Body of pancreas (tissue), 4 donors: ENCODE measurements around the gene CDK13. TPM values are rescaled to one million over a fixed set of nuclear protein-coding genes. Genes with fewer than 3 reads are reported as not detected.
A peak's percentile ranks its signal among the peaks of the same experiment; 100 is the strongest.

Experiments
- ATAC-seq: fragments of 150-250 bp; one replicate; pipeline ENCODE4 v1.9.1; 2016
- DNase-seq, 4 donors: peaks; one replicate each; pipeline ENCODE4 v3.0.0-alpha.2; 2019
- H3K27ac ChIP-seq, 4 donors: fragments of 200-600 bp; sonication (generic); 1 replicate in 3 of 4; 2 replicates in 1 of 4; pipeline versions ENCODE4 v1.5.1 to v1.6.1; 2016 to 2019; ENCODE audit warnings: mild to moderate bottlenecking in 1 of 4, mixed read lengths in 1 of 4, moderate library complexity in 1 of 4
- H3K27me3 ChIP-seq, 2 donors: fragments of 200-600 bp; sonication (generic); one replicate each; pipeline ENCODE4 v1.6.0; 2016; ENCODE audit warnings: mild to moderate bottlenecking in 1 of 2
- H3K36me3 ChIP-seq, 2 donors: fragments of 200-600 bp; sonication (generic); replicated peaks in 1 of 2; 2 replicates each; pipeline ENCODE4 v1.5.1; 2016; ENCODE audit warnings: low read depth in 2 of 2; ENCODE audit not compliant: insufficient read depth in 1 of 2
- H3K4me1 ChIP-seq: fragments of 200-600 bp; sonication (generic); one replicate; pipeline ENCODE4 v1.6.0; 2016
- H3K4me3 ChIP-seq, 2 donors: fragments of 200-600 bp; sonication (generic); 1 replicate in 1 of 2; 2 replicates in 1 of 2; pipeline ENCODE4 v1.5.1; 2016 to 2019
- H3K9me3 ChIP-seq, 3 donors: fragments of 200-600 bp; sonication (generic); 1 replicate in 2 of 3; 2 replicates in 1 of 3; pipeline ENCODE4 v1.5.1; 2016
- POLR2A ChIP-seq, 3 donors: fragments of 450-650 bp; IDR thresholded peaks; one replicate each; pipeline ENCODE4 v1.6.1; 2016; ENCODE audit warnings: antibody characterized with exemption in 3 of 3, mild to moderate bottlenecking in 2 of 3
- WGBS, 2 donors: methylation state at CpG; one replicate each; pipeline ENCODE4 v1.1.5; 2017; 5-methylcytosine and 5-hydroxymethylcytosine counted together
- intact Hi-C: fragments of 100-400 bp; cut with DNase I; formaldehyde crosslinking; loops from one replicate; pipeline ENCODE4 v1.15.1; 2023
- total RNA-seq, 2 donors: library from RNA; depleted of rRNA; stranded (reverse); fragments of >200 nt; gene quantifications; one replicate each; pipeline ENCODE4 v1.1.0, GENCODE V29; 2016
- TF ChIP-seq, protein P1 (sequence below), 7 experiments: fragments of 450-650 bp in 4 of 7; fragments of 200-600 bp in 3 of 7; sonication (generic) in 3 of 7; IDR thresholded peaks; one replicate each; pipeline ENCODE4 v1.5.1; 2016 to 2019; ENCODE audit warnings: antibody characterized with exemption in 7 of 7

Gene CDK13
- total RNA-seq, 2 donors from 2014 or later, result 73.2 to 97.6 TPM

GRCh38 chr7:39978230-39978934, 28.3 kb downstream of the CDK13 start:
- Histone ChIP-seq H3K36me3 (no peaks in the 10 kb centered on the region), H3K9me3 (no peaks in the 10 kb centered on the region), H3K4me3 (no peak overlapping the region), H3K4me1 (peaks cover 14% of the 10 kb centered on the region), H3K27me3 (no peaks in the 10 kb centered on the region), H3K27ac (no peak overlapping the region)
- ATAC-seq (no peak), DNase-seq (no peak)
- WGBS, 2 donors, result 44 to 48% methylated on average over 3 of the region's 3 CpGs
- TF ChIP-seq, protein P1, sequence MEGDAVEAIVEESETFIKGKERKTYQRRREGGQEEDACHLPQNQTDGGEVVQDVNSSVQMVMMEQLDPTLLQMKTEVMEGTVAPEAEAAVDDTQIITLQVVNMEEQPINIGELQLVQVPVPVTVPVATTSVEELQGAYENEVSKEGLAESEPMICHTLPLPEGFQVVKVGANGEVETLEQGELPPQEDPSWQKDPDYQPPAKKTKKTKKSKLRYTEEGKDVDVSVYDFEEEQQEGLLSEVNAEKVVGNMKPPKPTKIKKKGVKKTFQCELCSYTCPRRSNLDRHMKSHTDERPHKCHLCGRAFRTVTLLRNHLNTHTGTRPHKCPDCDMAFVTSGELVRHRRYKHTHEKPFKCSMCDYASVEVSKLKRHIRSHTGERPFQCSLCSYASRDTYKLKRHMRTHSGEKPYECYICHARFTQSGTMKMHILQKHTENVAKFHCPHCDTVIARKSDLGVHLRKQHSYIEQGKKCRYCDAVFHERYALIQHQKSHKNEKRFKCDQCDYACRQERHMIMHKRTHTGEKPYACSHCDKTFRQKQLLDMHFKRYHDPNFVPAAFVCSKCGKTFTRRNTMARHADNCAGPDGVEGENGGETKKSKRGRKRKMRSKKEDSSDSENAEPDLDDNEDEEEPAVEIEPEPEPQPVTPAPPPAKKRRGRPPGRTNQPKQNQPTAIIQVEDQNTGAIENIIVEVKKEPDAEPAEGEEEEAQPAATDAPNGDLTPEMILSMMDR (IDR thresholded peaks at IDR 0.05), result no peak
- TF ChIP-seq POLR2A (IDR thresholded peaks at IDR 0.05), result no peak
- intact Hi-C loops, result no loop called here

- Histone ChIP-seq H3K36me3 (no peaks in the 10 kb centered on the region), H3K27me3 (no peaks in the 10 kb centered on the region), H3K4me1 (peaks cover 16% of the 10 kb centered on the region), H3K9me3 (no peaks in the 10 kb centered on the region), H3K27ac (no peak overlapping the region), H3K4me3 (no peak overlapping the region)
- no peak for ATAC-seq
- WGBS, 2 donors, result 66 to 78% methylated on average over 8 of the region's 8 CpGs
- TF ChIP-seq, protein P1 (IDR thresholded peaks at IDR 0.05), result no peak
- no peak for TF ChIP-seq POLR2A (IDR thresholded peaks at IDR 0.05)
- intact Hi-C loops, result no loop called here
- no peak for DNase-seq
These were observed 29.5 kb downstream of the CDK13 start for GRCh38 chr7:39979406-39980073.

GRCh38 chr7:39985398-39985918, 35.4 kb downstream of the CDK13 start:
- TF ChIP-seq, protein P1 (IDR thresholded peaks at IDR 0.05), result no peak
- no peak for TF ChIP-seq POLR2A (IDR thresholded peaks at IDR 0.05)
- intact Hi-C loops, result no loop called here
- Histone ChIP-seq H3K27ac (no peak overlapping the region), H3K9me3 (no peaks in the 10 kb centered on the region), H3K36me3 (no peaks in the 10 kb centered on the region), H3K27me3 (no peaks in the 10 kb centered on the region), H3K4me3 (no peak overlapping the region), H3K4me1 (peaks cover 25% of the 10 kb centered on the region)
- ATAC-seq, result no peak
- WGBS, 2 donors, result 68 to 78% methylated on average over 4 of the region's 4 CpGs
- DNase-seq, result no peak

DNA sequence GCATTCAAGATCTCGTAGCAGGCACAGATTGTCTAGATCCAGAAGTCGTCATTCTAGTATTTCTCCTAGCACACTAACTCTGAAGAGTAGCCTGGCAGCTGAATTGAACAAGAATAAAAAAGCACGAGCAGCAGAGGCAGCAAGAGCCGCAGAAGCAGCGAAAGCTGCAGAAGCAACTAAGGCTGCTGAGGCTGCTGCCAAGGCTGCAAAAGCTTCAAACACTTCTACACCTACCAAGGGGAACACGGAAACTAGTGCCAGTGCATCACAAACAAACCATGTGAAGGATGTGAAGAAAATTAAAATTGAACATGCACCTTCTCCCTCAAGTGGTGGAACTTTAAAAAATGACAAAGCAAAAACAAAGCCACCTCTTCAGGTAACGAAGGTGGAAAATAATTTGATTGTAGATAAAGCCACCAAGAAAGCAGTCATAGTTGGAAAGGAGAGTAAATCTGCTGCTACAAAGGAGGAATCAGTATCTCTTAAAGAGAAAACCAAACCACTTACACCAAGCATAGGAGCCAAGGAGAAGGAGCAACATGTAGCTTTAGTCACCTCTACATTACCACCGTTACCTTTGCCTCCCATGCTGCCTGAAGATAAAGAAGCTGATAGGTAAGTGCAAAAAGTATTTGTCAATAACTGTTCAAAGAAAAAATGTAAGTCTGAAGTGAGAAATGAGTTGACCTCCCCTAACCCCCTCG, 37.7 kb downstream of the CDK13 start:
- intact Hi-C loops, result no loop called here
- Histone ChIP-seq H3K9me3 (no peaks in the 10 kb centered on the region), H3K36me3 (no peaks in the 10 kb centered on the region), H3K4me3 (no peak overlapping the region), H3K27me3 (no peaks in the 10 kb centered on the region), H3K27ac (peak overlapping the region in 1 of 4 donors; percentile 20), H3K4me1 (peaks cover 25% of the 10 kb centered on the region)
- TF ChIP-seq POLR2A (IDR thresholded peaks at IDR 0.05), result no peak
- TF ChIP-seq, protein P1 (IDR thresholded peaks at IDR 0.05), result no peak
- ATAC-seq (no peak), DNase-seq (no peak)
- 56 to 67% methylated on average over 9 of the region's 9 CpGs for WGBS, 2 donors
